ENCODE data around the gene SALL4. TPM values are rescaled to one million over a fixed set of nuclear protein-coding genes. Genes with fewer than 3 reads are reported as not detected.

SALL4 gene
- total RNA-seq, 2 experiments from 2014 or later, result 0.17 TPM; not detected in 1

DNA sequence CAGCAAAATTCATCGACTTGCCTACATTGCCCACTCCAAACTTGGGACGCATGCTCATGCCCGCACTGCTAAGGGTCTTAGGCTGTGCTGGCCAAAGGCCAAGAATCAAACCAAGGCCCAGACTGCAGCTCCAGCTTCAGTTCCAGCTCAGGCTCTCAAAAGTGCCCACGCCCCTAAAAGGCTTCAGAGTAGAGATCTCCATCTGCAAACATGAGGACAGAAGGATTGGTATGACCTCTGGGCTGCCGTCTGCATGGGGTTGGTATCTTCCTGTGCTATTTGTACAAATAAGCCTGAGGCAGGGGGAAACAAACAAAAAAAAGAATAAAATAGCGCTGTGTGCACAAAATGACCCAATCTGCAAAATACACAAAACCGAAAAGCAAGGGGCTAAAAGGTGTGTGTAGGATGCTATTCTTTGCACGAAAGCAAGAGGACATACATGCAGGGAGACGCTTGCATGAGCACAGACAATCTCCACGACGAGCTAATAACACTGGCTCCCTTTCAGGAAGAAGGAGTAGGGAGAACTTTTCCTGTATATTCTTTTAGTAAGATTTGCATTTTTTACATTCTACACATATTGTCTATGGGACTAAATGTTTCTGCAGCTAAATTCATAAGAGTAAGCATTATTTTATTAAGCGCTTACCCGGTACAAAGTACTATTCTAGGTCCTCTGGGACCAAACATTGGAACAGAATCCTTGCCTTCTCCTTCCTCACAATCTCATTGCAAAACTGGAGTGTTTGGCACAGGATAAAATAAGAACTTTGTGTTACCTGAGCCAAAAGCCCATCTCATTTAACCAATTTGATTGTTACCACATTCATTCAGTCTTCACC is 67.2 kb downstream of the SALL4 start:
- no peaks in the 10 kb centered on the region for H3K9me3 Mint-ChIP-seq
- H3K4me1 Mint-ChIP-seq, result no peaks in the 10 kb centered on the region
- H3K27me3 Mint-ChIP-seq, result no peaks in the 10 kb centered on the region
- no peak overlapping the region for H3K4me3 Mint-ChIP-seq
- CTCF ChIA-PET, result no interaction called here
- no peak overlapping the region for H3K27ac Mint-ChIP-seq
- no peak for DNase-seq
- POLR2A ChIA-PET, result no interaction called here
- H3K36me3 Mint-ChIP-seq (ENCODE audit: low read depth), result no peaks in the 10 kb centered on the region

DNA sequence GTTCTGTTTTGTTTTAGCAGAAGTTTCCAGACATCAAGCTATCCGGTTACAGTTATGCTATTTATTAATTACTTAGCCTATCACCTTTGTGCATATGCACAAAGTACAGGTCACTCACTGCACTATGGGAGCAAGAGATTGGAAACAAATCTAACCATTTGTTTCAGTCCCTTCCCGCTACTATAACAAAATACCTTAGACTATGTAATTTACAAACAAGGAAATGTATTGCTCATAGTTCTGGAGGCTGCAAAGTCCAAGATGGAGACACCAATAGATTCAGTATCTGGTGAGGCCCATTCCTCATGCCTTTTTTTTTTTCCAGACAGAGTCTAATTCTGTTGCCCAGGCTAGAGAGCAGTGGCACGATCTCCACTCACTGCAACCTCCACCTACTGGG is 69.3 kb downstream of the SALL4 start:
- H3K4me1 Mint-ChIP-seq, result no peaks in the 10 kb centered on the region
- CTCF ChIA-PET, result interaction anchor here (0.6 kb wide), 1 partner anchor 61 kb away, joined by 3 read pairs; no protein-coding TSS in a partner anchor
- no peaks in the 10 kb centered on the region for H3K36me3 Mint-ChIP-seq (ENCODE audit: low read depth)
- H3K4me3 Mint-ChIP-seq, result no peak overlapping the region
- no peak for DNase-seq
- H3K27me3 Mint-ChIP-seq, result no peaks in the 10 kb centered on the region
- H3K27ac Mint-ChIP-seq, result no peak overlapping the region
- no peaks in the 10 kb centered on the region for H3K9me3 Mint-ChIP-seq
- POLR2A ChIA-PET, result no interaction called here

Other genes with a start within 250 kb of the SALL4 start
- under 1 TPM; 0.21 to 0.50 TPM for gene ATP9A, start 34.1 kb downstream of the SALL4 start, total RNA-seq

Data from activated CD4-positive, alpha-beta T cell treated with anti-CD3 and anti-CD28 coated beads, Interleukin-2, amount 10 ng/mL, durations not matched to agents 7 days and 5 days (primary cell).